Renal pelvis (tissue), 12 donors: ENCODE measurements around the gene TYSND1. TPM values are rescaled to one million over a fixed set of nuclear protein-coding genes. Genes with fewer than 3 reads are reported as not detected.
"Not testable (repeated sequence)": the region's sequence is repeated elsewhere in the genome, so short reads cannot be mapped to it uniquely, and the experiment has no call there.

ENCODE experiments used
- DNase-seq: peaks from one replicate; pipeline ENCODE4 v3.0.0-alpha.2; 2013
- long read RNA-seq, 16 experiments: transcript quantifications; one replicate each; lab custom pipeline, GENCODE V29; 2026
- polyA plus RNA-seq, 3 donors: library from polyadenylated mRNA; unstranded; fragments of 120-200 nt; gene quantifications; one replicate each; pipeline ENCODE4 v1.2.1, GENCODE V29; 2013; ENCODE audit not compliant: insufficient read length in 3 of 3

Gene TYSND1
- polyA plus RNA-seq, result 10 to 100 TPM; 13.1 to 16.7 (median 16.6) TPM
- long read RNA-seq, donor 1, partial matches to known transcripts, result 0 of 4 reads
- long read RNA-seq, donor 1, other reads (novel, unspliced or antisense), result 0 of 4 reads
- long read RNA-seq, donor 2, partial matches to known transcripts, result 0 of 4 reads
- long read RNA-seq, donor 2, other reads (novel, unspliced or antisense), result 0 of 4 reads
- long read RNA-seq, donor 3, transcript TYSND1-201 (4 exons, 3,644 nt), result major isoform, 7 of 11 reads
- long read RNA-seq, donor 3, partial matches to known transcripts, result 0 of 11 reads
- long read RNA-seq, donor 3, other reads (novel, unspliced or antisense), result 0 of 11 reads
- long read RNA-seq, donor 4, transcript TYSND1-201 (4 exons, 3,644 nt), result major isoform, 12 of 16 reads
- long read RNA-seq, donor 4, partial matches to known transcripts, result 0 of 16 reads
- long read RNA-seq, donor 4, other reads (novel, unspliced or antisense), result 0 of 16 reads
- long read RNA-seq, donor 5, partial matches to known transcripts, result 0 of 1 reads
- long read RNA-seq, donor 5, other reads (novel, unspliced or antisense), result 0 of 1 reads
- long read RNA-seq, donor 6, transcript TYSND1-201 (4 exons, 3,644 nt), result major isoform, 5 of 8 reads
- long read RNA-seq, donor 6, partial matches to known transcripts, result 0 of 8 reads
- long read RNA-seq, donor 6, other reads (novel, unspliced or antisense), result 0 of 8 reads
- long read RNA-seq, donor 7, transcript TYSND1-201 (4 exons, 3,644 nt), result major isoform, 8 of 11 reads
- long read RNA-seq, donor 7, partial matches to known transcripts, result 0 of 11 reads
- long read RNA-seq, donor 7, other reads (novel, unspliced or antisense), result 0 of 11 reads
- long read RNA-seq, donor 8, partial matches to known transcripts, result 0 of 1 reads
- long read RNA-seq, donor 8, other reads (novel, unspliced or antisense), result 0 of 1 reads
- long read RNA-seq, donor 9, partial matches to known transcripts, result 0 of 2 reads
- long read RNA-seq, donor 9, other reads (novel, unspliced or antisense), result 0 of 2 reads
- long read RNA-seq, donor 10, transcript TYSND1-201 (4 exons, 3,644 nt), result major isoform, 5 of 7 reads
- long read RNA-seq, donor 10, partial matches to known transcripts, result 0 of 7 reads
- long read RNA-seq, donor 10, other reads (novel, unspliced or antisense), result 0 of 7 reads
- long read RNA-seq, donor 11, partial matches to known transcripts, result 0 of 2 reads
- long read RNA-seq, donor 11, other reads (novel, unspliced or antisense), result 0 of 2 reads
- long read RNA-seq, donor 12, transcript TYSND1-201 (4 exons, 3,644 nt), result major isoform, 6 of 9 reads
- long read RNA-seq, donor 12, partial matches to known transcripts, result 0 of 9 reads
- long read RNA-seq, donor 12, other reads (novel, unspliced or antisense), result 0 of 9 reads
- long read RNA-seq, donor 13, partial matches to known transcripts, result 17 of 21 reads
- long read RNA-seq, donor 13, other reads (novel, unspliced or antisense), result 0 of 21 reads
- long read RNA-seq, donor 14, result 0 reads
- long read RNA-seq, donor 15, transcript TYSND1-201 (4 exons, 3,644 nt), result major isoform, 7 of 13 reads
- long read RNA-seq, donor 15, partial matches to known transcripts, result 0 of 13 reads
- long read RNA-seq, donor 15, other reads (novel, unspliced or antisense), result 0 of 13 reads
- long read RNA-seq, donor 16, transcript TYSND1-202 (2 exons, 3,397 nt), result major isoform, 5 of 7 reads
- long read RNA-seq, donor 16, partial matches to known transcripts, result 0 of 7 reads
- long read RNA-seq, donor 16, other reads (novel, unspliced or antisense), result 0 of 7 reads

GRCh38 chr10:70146489-70147258, at the start of gene TYSND1:
Gene TYSND1 (minus strand): TSS chr10:70146700. CDS start chr10:70146586, 114 bp downstream.
- peak; percentile 99 for DNase-seq

- no peak for DNase-seq
Observed at GRCh38 chr10:70193391-70193844, 46.9 kb upstream of the TYSND1 start.

- DNase-seq, result no peak
Observed at GRCh38 chr10:70192326-70192968, 45.9 kb upstream of the TYSND1 start.

- no peak for DNase-seq
Observed at GRCh38 chr10:70191972-70192305, 45.4 kb upstream of the TYSND1 start.

- DNase-seq, result no peak
Observed at GRCh38 chr10:70191161-70191971, 44.9 kb upstream of the TYSND1 start.

- no peak for DNase-seq
Observed at GRCh38 chr10:70190581-70190980, 44.1 kb upstream of the TYSND1 start.

GRCh38 chr10:70190102-70190501, 43.6 kb upstream of the TYSND1 start:
- no peak for DNase-seq

- DNase-seq, result no peak
Observed at GRCh38 chr10:70188768-70189167, 42.3 kb upstream of the TYSND1 start.

GRCh38 chr10:70186571-70186970, 40.1 kb upstream of the TYSND1 start:
- DNase-seq, result no peak

GRCh38 chr10:70186090-70186489, 39.6 kb upstream of the TYSND1 start:
- DNase-seq, result no peak

- no peak for DNase-seq
Observed at GRCh38 chr10:70183304-70183703, 36.8 kb upstream of the TYSND1 start.

GRCh38 chr10:70179209-70179608, 32.7 kb upstream of the TYSND1 start:
- not testable (repeated sequence) for DNase-seq

- no peak for DNase-seq
Observed at GRCh38 chr10:70178139-70178725, 31.7 kb upstream of the TYSND1 start.

- no peak for DNase-seq
Observed at GRCh38 chr10:70176441-70176840, 29.9 kb upstream of the TYSND1 start.

- no peak for DNase-seq
Observed at GRCh38 chr10:70175516-70175915, 29.0 kb upstream of the TYSND1 start.

- DNase-seq, result no peak
Observed at GRCh38 chr10:70174058-70174741, 27.7 kb upstream of the TYSND1 start.

GRCh38 chr10:70169649-70170364, 23.3 kb upstream of the TYSND1 start:
- no peak for DNase-seq
